Activated CD8-positive, alpha-beta memory T cell treated with anti-CD3 and anti-CD28 coated beads, Interleukin-2, amount 50 U/mL, for 24 hours (primary cell): Measurements from ENCODE around the gene NUBP2.

Source experiments
- DNase-seq: peaks from one replicate; pipeline ENCODE4 v3.0.0-alpha.2; 2020; ENCODE audit errors: extremely low read depth

The NUBP2 gene

GRCh38 chr16:1771864-1772361 lies 10.8 kb upstream of the NUBP2 start:
- no peak for DNase-seq

GRCh38 chr16:1772362-1772907 lies 10.3 kb upstream of the NUBP2 start, which contains the start of gene EME2:
Gene EME2 (plus strand): TSS chr16:1772810. CDS start chr16:1773228, 418 bp downstream.
- DNase-seq = no peak

- DNase-seq = no peak
These were observed 9.7 kb upstream of the NUBP2 start, which contains the start of gene MRPS34 for GRCh38 chr16:1772908-1773702. Gene MRPS34 (minus strand): TSS chr16:1773134. CDS start chr16:1773119, 15 bp downstream.

GRCh38 chr16:1773703-1774447 lies 8.9 kb upstream of the NUBP2 start:
- DNase-seq = no peak

- no peak for DNase-seq
These were observed 8.3 kb upstream of the NUBP2 start for GRCh38 chr16:1774448-1774780.

- no peak for DNase-seq
These were observed 7.5 kb upstream of the NUBP2 start for GRCh38 chr16:1775006-1775845.

GRCh38 chr16:1775846-1776671 lies 6.7 kb upstream of the NUBP2 start:
- DNase-seq = no peak

GRCh38 chr16:1776672-1776955 lies 6.1 kb upstream of the NUBP2 start:
- DNase-seq = no peak

GRCh38 chr16:1776991-1777374 lies 5.8 kb upstream of the NUBP2 start:
- no peak for DNase-seq

GRCh38 chr16:1777375-1778199 lies 5.2 kb upstream of the NUBP2 start:
- no peak for DNase-seq

GRCh38 chr16:1778200-1779179 lies 4.3 kb upstream of the NUBP2 start:
- no peak for DNase-seq

GRCh38 chr16:1779234-1779701 lies 3.5 kb upstream of the NUBP2 start:
- no peak for DNase-seq

GRCh38 chr16:1779741-1780676 lies 2.8 kb upstream of the NUBP2 start:
- no peak for DNase-seq

GRCh38 chr16:1780677-1781072 lies 2.1 kb upstream of the NUBP2 start:
- DNase-seq = no peak

GRCh38 chr16:1781254-1781653 lies 1.5 kb upstream of the NUBP2 start:
- no peak for DNase-seq

GRCh38 chr16:1781758-1782407 lies 877 bp upstream of the NUBP2 start:
- no peak for DNase-seq
